Activated CD8-positive, alpha-beta T cell treated with anti-CD3 and anti-CD28 coated beads for 36 hours (primary cell): ENCODE data around the gene DBNL. TPM values are rescaled to one million over a fixed set of nuclear protein-coding genes. Genes with fewer than 3 reads are reported as not detected.
"Not testable (repeated sequence)": the region's sequence is repeated elsewhere in the genome, so short reads cannot be mapped to it uniquely, and the experiment has no call there.

ENCODE experiments used
- ATAC-seq: fragments of 200-7000 bp; cut with Tn5 transposase; one replicate; pipeline ENCODE4 v1.10.0; 2021; ENCODE audit warnings: mild to moderate bottlenecking, moderate library complexity
- CTCF ChIA-PET: fragments of 350-600 bp; sonication (Branson Sonifier 250); formaldehyde crosslinking; loops from one replicate; lab custom pipeline; 2021; ENCODE audit warnings: antibody characterized with exemption; lab: Charles Lee
- POLR2A ChIA-PET: fragments of 350-600 bp; sonication (Branson Sonifier 250); formaldehyde crosslinking; loops from one replicate; lab custom pipeline; 2021; ENCODE audit warnings: antibody characterized with exemption; lab: Charles Lee
- DNase-seq: peaks from one replicate; pipeline ENCODE4 v3.0.0-alpha.2; 2020
- H3K27ac Mint-ChIP-seq: one replicate; pipeline ENCODE4 v1.8.0; 2021; ENCODE audit warnings: mild to moderate bottlenecking, mixed read lengths
- H3K27me3 Mint-ChIP-seq: one replicate; pipeline ENCODE4 v1.8.0; 2021; ENCODE audit warnings: mixed read lengths
- H3K36me3 Mint-ChIP-seq: one replicate; pipeline ENCODE4 v1.8.0; 2021; ENCODE audit warnings: low read depth, mixed read lengths
- H3K4me1 Mint-ChIP-seq: one replicate; pipeline ENCODE4 v1.8.0; 2021; ENCODE audit warnings: low read depth, mixed read lengths
- H3K4me3 Mint-ChIP-seq: one replicate; pipeline ENCODE4 v1.8.0; 2021; ENCODE audit warnings: mild to moderate bottlenecking, moderate library complexity, mixed read lengths
- H3K9me3 Mint-ChIP-seq: one replicate; pipeline ENCODE4 v1.8.0; 2021; ENCODE audit warnings: mixed read lengths
- intact Hi-C: fragments of 100-400 bp; cut with micrococcal nuclease; formaldehyde crosslinking; loops from one replicate; pipeline ENCODE4 v1.10.0; 2022
- total RNA-seq, 2 experiments: library from RNA; stranded (reverse); gene quantifications; one replicate each; pipeline ENCODE4 v1.2.3, GENCODE V29; 2021

Gene DBNL
- total RNA-seq, 2 experiments from 2014 or later = 108 to 110 TPM

- H3K27me3 Mint-ChIP-seq, H3K9me3 Mint-ChIP-seq, DNase-seq, H3K4me1 Mint-ChIP-seq, intact Hi-C loops, ATAC-seq, H3K36me3 Mint-ChIP-seq, H3K4me3 Mint-ChIP-seq, POLR2A ChIA-PET, H3K27ac Mint-ChIP-seq, CTCF ChIA-PET: not testable (repeated sequence)
Observed at GRCh38 chr7:44029433-44029832, 15.1 kb upstream of the DBNL start.

- CTCF ChIA-PET, H3K4me1 Mint-ChIP-seq, H3K36me3 Mint-ChIP-seq, H3K27me3 Mint-ChIP-seq, DNase-seq, H3K4me3 Mint-ChIP-seq, H3K27ac Mint-ChIP-seq, ATAC-seq, intact Hi-C loops, H3K9me3 Mint-ChIP-seq, POLR2A ChIA-PET: not testable (repeated sequence)
Observed at GRCh38 chr7:44030029-44030428, 14.5 kb upstream of the DBNL start.

- ATAC-seq = not testable (repeated sequence)
Observed at GRCh38 chr7:44031319-44031718, 13.2 kb upstream of the DBNL start.

GRCh38 chr7:44032031-44032430, 12.5 kb upstream of the DBNL start:
- H3K4me3 Mint-ChIP-seq, H3K4me1 Mint-ChIP-seq, POLR2A ChIA-PET, H3K27me3 Mint-ChIP-seq, intact Hi-C loops, DNase-seq, H3K36me3 Mint-ChIP-seq, H3K27ac Mint-ChIP-seq, H3K9me3 Mint-ChIP-seq, CTCF ChIA-PET, ATAC-seq: not testable (repeated sequence)

More at GRCh38 chr7:44031319-44031718, 13.2 kb upstream of the DBNL start:
- CTCF ChIA-PET, H3K4me3 Mint-ChIP-seq, POLR2A ChIA-PET, DNase-seq, H3K27ac Mint-ChIP-seq, H3K4me1 Mint-ChIP-seq, H3K27me3 Mint-ChIP-seq, H3K9me3 Mint-ChIP-seq, H3K36me3 Mint-ChIP-seq, intact Hi-C loops: not testable (repeated sequence)

GRCh38 chr7:44033971-44034844, 10.3 kb upstream of the DBNL start:
- H3K4me1 Mint-ChIP-seq, POLR2A ChIA-PET, H3K4me3 Mint-ChIP-seq, ATAC-seq, H3K27ac Mint-ChIP-seq, intact Hi-C loops, CTCF ChIA-PET, H3K27me3 Mint-ChIP-seq, DNase-seq, H3K9me3 Mint-ChIP-seq: not testable (repeated sequence)
- peaks cover 14% of the 10 kb centered on the region for H3K36me3 Mint-ChIP-seq

- H3K36me3 Mint-ChIP-seq = peaks cover 14% of the 10 kb centered on the region
- DNase-seq (peak; percentile 56), ATAC-seq (peak; percentile 34)
- H3K4me3 Mint-ChIP-seq, H3K4me1 Mint-ChIP-seq, H3K27ac Mint-ChIP-seq, H3K9me3 Mint-ChIP-seq, CTCF ChIA-PET, POLR2A ChIA-PET, intact Hi-C loops, H3K27me3 Mint-ChIP-seq: not testable (repeated sequence)
Observed at GRCh38 chr7:44036364-44036763, 8.1 kb upstream of the DBNL start.

GRCh38 chr7:44037951-44038350, 6.6 kb upstream of the DBNL start:
- H3K27ac Mint-ChIP-seq = peak overlapping the region; percentile 52
- H3K4me3 Mint-ChIP-seq, intact Hi-C loops: not testable (repeated sequence)

GRCh38 chr7:44038553-44038952, 5.9 kb upstream of the DBNL start:
- H3K27me3 Mint-ChIP-seq, H3K4me1 Mint-ChIP-seq, H3K4me3 Mint-ChIP-seq, H3K9me3 Mint-ChIP-seq, DNase-seq, H3K27ac Mint-ChIP-seq, intact Hi-C loops, CTCF ChIA-PET, POLR2A ChIA-PET, ATAC-seq: not testable (repeated sequence)
- H3K36me3 Mint-ChIP-seq = peaks cover 14% of the 10 kb centered on the region

More at GRCh38 chr7:44037951-44038350, 6.6 kb upstream of the DBNL start:
- DNase-seq, ATAC-seq, CTCF ChIA-PET, H3K9me3 Mint-ChIP-seq, H3K4me1 Mint-ChIP-seq, H3K27me3 Mint-ChIP-seq: not testable (repeated sequence)
- POLR2A ChIA-PET = interaction anchor here (0.5 kb wide), 1 partner anchor 171 kb away, joined by 3 read pairs; no protein-coding TSS in a partner anchor
- peaks cover 16% of the 10 kb centered on the region for H3K36me3 Mint-ChIP-seq

- intact Hi-C loops, POLR2A ChIA-PET, CTCF ChIA-PET, H3K9me3 Mint-ChIP-seq, H3K27me3 Mint-ChIP-seq: not testable (repeated sequence)
- ATAC-seq (peak; percentile 77), DNase-seq (peak; percentile 96)
- Mint-ChIP-seq H3K4me3 (peak overlapping the region; percentile 66), H3K4me1 (peaks cover 14% of the 10 kb centered on the region), H3K36me3 (peaks cover 14% of the 10 kb centered on the region), H3K27ac (peak overlapping the region; percentile 79)
Observed at GRCh38 chr7:44038961-44039558, 5.4 kb upstream of the DBNL start.

- DNase-seq, H3K9me3 Mint-ChIP-seq, CTCF ChIA-PET, intact Hi-C loops, POLR2A ChIA-PET, H3K27me3 Mint-ChIP-seq: not testable (repeated sequence)
- H3K4me3 Mint-ChIP-seq = peak overlapping the region; percentile 84
- H3K4me1 Mint-ChIP-seq = peaks cover 14% of the 10 kb centered on the region
- ATAC-seq = peak; percentile 17
- H3K36me3 Mint-ChIP-seq = peaks cover 13% of the 10 kb centered on the region
- H3K27ac Mint-ChIP-seq = peak overlapping the region; percentile 81
Observed at GRCh38 chr7:44039800-44040492, 4.6 kb upstream of the DBNL start.

GRCh38 chr7:44040493-44040891, 4.0 kb upstream of the DBNL start:
- H3K27me3 Mint-ChIP-seq, CTCF ChIA-PET, H3K9me3 Mint-ChIP-seq, POLR2A ChIA-PET, intact Hi-C loops: not testable (repeated sequence)
- Mint-ChIP-seq H3K4me1 (peaks cover 18% of the 10 kb centered on the region), H3K36me3 (peaks cover 18% of the 10 kb centered on the region), H3K4me3 (peak overlapping the region; percentile 84), H3K27ac (peak overlapping the region; percentile 92)
- peak; percentile 64 for ATAC-seq
- peak; percentile 71 for DNase-seq
